Left lung (tissue), 10 donors: ENCODE data around the gene CRIP3. TPM values are rescaled to one million over a fixed set of nuclear protein-coding genes. Genes with fewer than 3 reads are reported as not detected.

Source experiments
- ATAC-seq: fragments of 200-7000 bp; cut with Tn5 transposase; one replicate; pipeline ENCODE4 v1.9.1; 2020; ENCODE audit warnings: moderate library complexity
- DNase-seq, 4 donors: peaks; one replicate each; pipeline ENCODE4 v3.0.0-alpha.2; 2013 to 2020
- H3K27ac ChIP-seq, 2 donors: fragments of 200-600 bp; sonication (generic) in 1 of 2; one replicate each; pipeline versions ENCODE4 v1.5.0 to v1.8.0; 2020 to 2021
- H3K27me3 ChIP-seq, 2 donors: fragments of 200-600 bp; sonication (generic) in 1 of 2; one replicate each; pipeline versions ENCODE4 v1.5.0 to v1.8.0; 2020 to 2021
- H3K36me3 ChIP-seq, 2 donors: fragments of 200-600 bp; sonication (generic) in 1 of 2; one replicate each; pipeline versions ENCODE4 v1.5.0 to v1.8.0; 2020 to 2021
- H3K4me1 ChIP-seq, 2 donors: fragments of 200-600 bp; one replicate each; pipeline ENCODE4 v1.8.0; 2021
- H3K4me3 ChIP-seq, 2 donors: fragments of 200-600 bp; sonication (generic) in 1 of 2; one replicate each; pipeline versions ENCODE4 v1.5.0 to v1.8.0; 2020 to 2021; ENCODE audit warnings: mild to moderate bottlenecking in 1 of 2
- H3K9me3 ChIP-seq, 2 donors: fragments of 200-600 bp; sonication (generic) in 1 of 2; one replicate each; pipeline versions ENCODE4 v1.5.0 to v1.8.0; 2020 to 2021
- CTCF ChIP-seq, 2 donors: fragments of 200-600 bp; sonication (generic) in 1 of 2; IDR thresholded peaks; one replicate each; pipeline versions ENCODE4 v1.5.0 to v1.8.0; 2021; ENCODE audit warnings: antibody characterized with exemption in 2 of 2
- intact Hi-C, 2 donors: fragments of 100-400 bp; cut with DNase I; formaldehyde crosslinking; loops; one replicate each; pipeline versions ENCODE4 v1.11.2 to v1.14.2; 2022
- polyA plus RNA-seq, 6 donors: library from polyadenylated mRNA; unstranded; fragments of 120-200 nt; gene quantifications; one replicate each; pipeline ENCODE4 v1.2.1, GENCODE V29; 2013; ENCODE audit not compliant: insufficient read length in 6 of 6
- total RNA-seq, 2 donors: library from RNA; stranded (reverse); fragmentation: NEBNext Ultra II Directional; extraction: Animal tissue kit (Norgen Biotek cat#: 25700); gene quantifications; one replicate each; pipeline ENCODE4 v1.2.1, GENCODE V29; 2021
- donor health status: DM: no; HTN: yes; CAD: no.
- donor health status: DM: no; HTN: no; CAD: no.

CRIP3 gene
- total and polyA plus RNA-seq, 8 donors: 0.52 to 7.6 (median 3.8) TPM

GRCh38 chr6:43302126-43302525, 6.5 kb downstream of the CRIP3 start:
- intact Hi-C loops: no loop called here
- no peaks in the 10 kb centered on the region for H3K4me1 ChIP-seq
- TF ChIP-seq CTCF (IDR thresholded peaks at IDR 0.05): no peak
- H3K36me3 ChIP-seq: no peaks in the 10 kb centered on the region
- DNase-seq (no peak), ATAC-seq (no peak)
- H3K27ac ChIP-seq: no peak overlapping the region
- H3K27me3 ChIP-seq: peaks cover 0 to 42% of the 10 kb centered on the region in 2 donors
- H3K9me3 ChIP-seq: no peaks in the 10 kb centered on the region
- no peak overlapping the region for H3K4me3 ChIP-seq

GRCh38 chr6:43301081-43301870, 7.3 kb downstream of the CRIP3 start:
- intact Hi-C loops: no loop called here
- DNase-seq (no peak), ATAC-seq (no peak)
- TF ChIP-seq CTCF (IDR thresholded peaks at IDR 0.05): no peak
- Histone ChIP-seq H3K4me1 (no peaks in the 10 kb centered on the region), H3K36me3 (no peaks in the 10 kb centered on the region), H3K27me3 (peaks cover 0 to 49% of the 10 kb centered on the region in 2 donors), H3K9me3 (no peaks in the 10 kb centered on the region), H3K4me3 (no peak overlapping the region), H3K27ac (no peak overlapping the region)

DNA sequence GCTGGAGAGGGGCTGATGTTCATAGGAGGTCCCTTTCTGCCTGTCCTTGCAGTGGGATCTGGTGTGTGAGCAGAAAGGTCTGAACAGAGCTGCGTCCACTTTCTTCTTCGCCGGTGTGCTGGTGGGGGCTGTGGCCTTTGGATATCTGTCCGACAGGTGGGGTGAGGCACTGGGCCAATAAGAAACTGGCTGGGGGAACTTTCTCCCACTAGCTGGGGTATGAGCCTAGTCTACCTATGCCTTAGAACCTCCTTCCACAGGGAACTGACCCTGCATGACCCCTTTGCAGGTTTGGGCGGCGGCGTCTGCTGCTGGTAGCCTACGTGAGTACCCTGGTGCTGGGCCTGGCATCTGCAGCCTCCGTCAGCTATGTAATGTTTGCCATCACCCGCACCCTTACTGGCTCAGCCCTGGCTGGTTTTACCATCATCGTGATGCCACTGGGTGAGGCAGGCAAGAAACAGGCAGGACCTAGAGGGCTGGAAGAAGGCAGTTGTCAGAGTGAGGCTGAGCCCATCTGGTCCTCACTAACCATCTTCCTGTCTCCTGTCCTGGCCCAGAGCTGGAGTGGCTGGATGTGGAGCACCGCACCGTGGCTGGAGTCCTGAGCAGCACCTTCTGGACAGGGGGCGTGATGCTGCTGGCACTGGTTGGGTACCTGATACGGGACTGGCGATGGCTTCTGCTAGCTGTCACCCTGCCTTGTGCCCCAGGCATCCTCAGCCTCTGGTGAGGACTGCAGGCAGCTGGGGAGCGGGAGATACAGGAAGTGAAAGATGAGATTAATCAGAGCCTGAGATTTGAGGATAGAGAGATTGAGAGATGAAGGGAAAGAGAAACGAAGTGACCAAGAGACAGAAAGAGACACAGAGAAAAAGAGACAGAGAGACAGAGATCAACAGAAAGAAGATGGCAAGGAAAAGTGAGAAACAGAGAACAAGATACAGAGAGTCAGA, 9.0 kb downstream of the CRIP3 start:
- H3K4me3 ChIP-seq: no peak overlapping the region
- no peaks in the 10 kb centered on the region for H3K36me3 ChIP-seq
- no peak overlapping the region for H3K27ac ChIP-seq
- intact Hi-C loops: no loop called here
- H3K9me3 ChIP-seq: no peaks in the 10 kb centered on the region
- ATAC-seq (no peak), DNase-seq (no peak)
- H3K27me3 ChIP-seq: peaks cover 0 to 49% of the 10 kb centered on the region in 2 donors
- no peaks in the 10 kb centered on the region for H3K4me1 ChIP-seq
- TF ChIP-seq CTCF (IDR thresholded peaks at IDR 0.05): no peak

DNA sequence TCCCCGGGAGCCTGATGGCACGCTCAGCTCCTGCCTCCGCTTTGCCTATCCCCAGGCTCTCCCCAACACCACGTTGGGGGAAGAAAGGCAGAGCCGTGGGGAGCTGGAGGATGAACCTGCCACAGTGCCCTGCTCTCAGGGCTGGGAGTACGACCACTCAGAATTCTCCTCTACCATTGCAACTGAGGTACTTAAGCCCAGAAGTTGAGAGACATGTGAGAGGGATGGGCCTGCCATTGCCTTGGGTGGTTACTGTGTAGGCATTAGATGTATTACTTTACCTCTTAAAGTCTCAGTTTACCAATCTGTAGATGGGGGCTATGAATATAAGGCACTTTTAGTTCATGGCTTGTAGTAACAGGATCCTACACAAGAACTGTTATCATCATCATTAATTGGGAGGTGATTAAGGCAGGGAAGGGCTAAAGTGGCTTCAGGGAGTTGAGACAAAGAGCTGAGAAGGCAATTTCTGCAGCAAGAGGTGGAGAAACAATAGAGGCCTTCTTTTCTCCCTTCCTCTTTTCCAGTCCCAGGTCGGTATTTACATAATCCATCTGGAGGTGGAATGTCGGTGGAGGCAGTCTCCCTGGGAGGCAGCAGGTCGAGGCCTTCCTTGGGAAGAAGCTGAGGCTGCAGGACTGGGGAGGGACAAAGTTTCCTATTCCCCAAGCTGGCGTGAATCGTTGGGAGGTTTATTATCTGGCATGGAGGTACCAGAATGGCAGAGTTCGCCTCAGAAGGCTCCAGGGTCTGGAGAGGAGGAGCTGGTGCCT, 9.9 kb downstream of the CRIP3 start:
- H3K27me3 ChIP-seq: peaks cover 0 to 49% of the 10 kb centered on the region in 2 donors
- ATAC-seq (no peak), DNase-seq (no peak)
- no peak for TF ChIP-seq CTCF (IDR thresholded peaks at IDR 0.05)
- H3K9me3 ChIP-seq: no peaks in the 10 kb centered on the region
- no peaks in the 10 kb centered on the region for H3K36me3 ChIP-seq
- no peak overlapping the region for H3K27ac ChIP-seq
- intact Hi-C loops: no loop called here
- H3K4me1 ChIP-seq: no peaks in the 10 kb centered on the region
- H3K4me3 ChIP-seq: no peak overlapping the region
